CD14-positive monocyte (primary cell): ENCODE measurements around the gene MBD2. TPM values are rescaled to one million over a fixed set of nuclear protein-coding genes. Genes with fewer than 3 reads are reported as not detected.
A peak's percentile ranks its signal among the peaks of the same experiment; 100 is the strongest.
"Not testable (repeated sequence)": the region's sequence is repeated elsewhere in the genome, so short reads cannot be mapped to it uniquely, and the experiment has no call there.

Experiments used
- DNase-seq, 3 donors: peaks; one replicate each; pipeline ENCODE4 v3.0.0-alpha.2; 2011 to 2022
- H2AFZ ChIP-seq: 2 replicates; pipeline ENCODE4 v1.6.0; 2012; ENCODE audit warnings: mild to moderate bottlenecking, low read depth, low read length, inconsistent platforms; ENCODE audit not compliant: insufficient read depth, poor library complexity, severe bottlenecking
- H3K27ac ChIP-seq, 2 donors: 1 replicate in 1 of 2; 2 replicates in 1 of 2; pipeline ENCODE4 v1.5.1; 2012 to 2013; ENCODE audit warnings: low read length in 2 of 2, control low read depth in 1 of 2, inconsistent platforms in 1 of 2, low read depth in 1 of 2, mild to moderate bottlenecking in 1 of 2
- H3K27me3 ChIP-seq, 2 donors: one replicate each; pipeline versions ENCODE4 v1.6.0 to v1.6.1; 2011 to 2013; ENCODE audit warnings: low read length in 2 of 2; ENCODE audit not compliant: control insufficient read depth in 2 of 2, insufficient read depth in 2 of 2
- H3K36me3 ChIP-seq, 2 donors: replicated peaks in 1 of 2; 1 replicate in 1 of 2; 2 replicates in 1 of 2; pipeline versions ENCODE4 v1.5.1 to v1.6.1; 2012 to 2013; ENCODE audit warnings: low read length in 2 of 2, control low read depth in 1 of 2, inconsistent platforms in 1 of 2, mild to moderate bottlenecking in 1 of 2; ENCODE audit not compliant: insufficient read depth in 2 of 2, control insufficient read depth in 1 of 2
- H3K4me1 ChIP-seq, 2 donors: 1 replicate in 1 of 2; 2 replicates in 1 of 2; pipeline versions ENCODE4 v1.5.1 to v1.6.1; 2012 to 2013; ENCODE audit warnings: low read length in 2 of 2, control low read depth in 1 of 2, inconsistent platforms in 1 of 2, mild to moderate bottlenecking in 1 of 2, moderate library complexity in 1 of 2; ENCODE audit not compliant: insufficient read depth in 2 of 2, control insufficient read depth in 1 of 2
- H3K4me2 ChIP-seq: replicated peaks from 2 replicates; pipeline ENCODE3; 2012; ENCODE audit warnings: low read length, moderate library complexity, mild to moderate bottlenecking; ENCODE audit not compliant: poor library complexity, severe bottlenecking; ENCODE audit errors: extremely low read depth
- H3K4me3 ChIP-seq, 3 experiments: fragments of 200-600 bp in 1 of 3; sonication (generic) in 1 of 3; replicated peaks in 1 of 3; 1 replicate in 2 of 3; 2 replicates in 1 of 3; pipeline ENCODE4 v1.5.1; 2011 to 2013; ENCODE audit warnings: low read length in 3 of 3, mild to moderate bottlenecking in 3 of 3, control low read depth in 2 of 3, low read depth in 2 of 3, inconsistent platforms in 1 of 3, moderate library complexity in 1 of 3
- H3K79me2 ChIP-seq: 2 replicates; pipeline ENCODE4 v1.6.0; 2012; ENCODE audit warnings: mild to moderate bottlenecking, control low read depth, inconsistent platforms, low read length, moderate library complexity; ENCODE audit not compliant: insufficient read depth
- H3K9ac ChIP-seq: 2 replicates; pipeline ENCODE4 v1.6.0; 2017; ENCODE audit warnings: low read length, mild to moderate bottlenecking; ENCODE audit not compliant: insufficient read depth, poor library complexity, severe bottlenecking
- H3K9me3 ChIP-seq, 2 donors: replicated peaks in 1 of 2; 1 replicate in 1 of 2; 2 replicates in 1 of 2; pipeline versions ENCODE4 v1.5.1 to v1.6.1; 2012 to 2013; ENCODE audit warnings: low read length in 2 of 2, control low read depth in 1 of 2; ENCODE audit not compliant: control insufficient read depth in 1 of 2, insufficient read depth in 1 of 2
- H4K20me1 ChIP-seq: 2 replicates; pipeline ENCODE4 v1.6.0; 2012; ENCODE audit warnings: mild to moderate bottlenecking, low read length, control low read depth, moderate library complexity; ENCODE audit not compliant: insufficient read depth
- H3K27ac Mint-ChIP-seq, 7 donors: one replicate each; pipeline ENCODE4 v1.8.0; 2020; ENCODE audit warnings: mild to moderate bottlenecking in 7 of 7, mixed read lengths in 7 of 7, moderate library complexity in 6 of 7, inconsistent platforms in 2 of 7
- H3K27me3 Mint-ChIP-seq, 3 donors: one replicate each; pipeline ENCODE4 v1.8.0; 2021 to 2022; ENCODE audit warnings: low read depth in 3 of 3, mild to moderate bottlenecking in 3 of 3, mixed read lengths in 3 of 3, moderate library complexity in 3 of 3, inconsistent platforms in 1 of 3
- H3K36me3 Mint-ChIP-seq, 2 donors: one replicate each; pipeline ENCODE4 v1.8.0; 2020; ENCODE audit warnings: mixed read lengths in 2 of 2, inconsistent platforms in 1 of 2, mild to moderate bottlenecking in 1 of 2
- H3K4me1 Mint-ChIP-seq: one replicate; pipeline ENCODE4 v1.8.0; 2020; ENCODE audit warnings: mild to moderate bottlenecking, mixed read lengths
- H3K4me3 Mint-ChIP-seq, 2 donors: one replicate each; pipeline ENCODE4 v1.8.0; 2020; ENCODE audit warnings: mild to moderate bottlenecking in 2 of 2, mixed read lengths in 2 of 2, moderate library complexity in 1 of 2
- H3K9me3 Mint-ChIP-seq, 7 donors: one replicate each; pipeline ENCODE4 v1.8.0; 2020 to 2022; ENCODE audit warnings: mixed read lengths in 7 of 7, mild to moderate bottlenecking in 6 of 7, moderate library complexity in 6 of 7, inconsistent platforms in 2 of 7
- CTCF ChIP-seq: fragments of 200-600 bp; IDR thresholded peaks from one replicate; pipeline ENCODE4 v1.8.0; 2022; ENCODE audit warnings: antibody characterized with exemption, mild to moderate bottlenecking
- WGBS: methylation state at CpG from one replicate; pipeline ENCODE4 v1.1.5; 2013; ENCODE audit warnings: missing lambda C conversion rate; ENCODE audit not compliant: insufficient coverage; 5-methylcytosine and 5-hydroxymethylcytosine counted together
- intact Hi-C, 2 donors: fragments of 100-400 bp; cut with micrococcal nuclease; formaldehyde crosslinking; loops; one replicate each; pipeline versions ENCODE4 v1.15.0 to v1.15.1; 2023
- polyA plus RNA-seq, 3 donors: library from polyadenylated mRNA; depleted of rRNA in 1 of 3; unstranded in 2 of 3; stranded (reverse) in 1 of 3; fragments of 300-500 nt in 2 of 3; fragments of >200 nt in 1 of 3; fragmentation: Illumina TruSeq in 2 of 3; gene quantifications; 1 replicate in 2 of 3; 2 replicates in 1 of 3; pipeline ENCODE4 v1.2.3, GENCODE V29; 2012 to 2021

MBD2 gene
- polyA plus RNA-seq, 3 donors: 11.6 to 64.9 (median 25.2) TPM

GRCh38 chr18:54127759-54128378 lies 96.6 kb downstream of the MBD2 start:
- no peak for DNase-seq
- Histone ChIP-seq H4K20me1 (no peaks in the 10 kb centered on the region), H3K27ac (no peak overlapping the region), H3K4me2 (no peak overlapping the region), H3K79me2 (no peaks in the 10 kb centered on the region), H3K9ac (no peak overlapping the region), H3K4me3 (no peak overlapping the region), H3K36me3 (no peaks in the 10 kb centered on the region), H3K4me1 (no peaks in the 10 kb centered on the region), H2AFZ (no peak overlapping the region), H3K27me3 (no peaks in the 10 kb centered on the region), H3K9me3 (no peaks in the 10 kb centered on the region)
- TF ChIP-seq CTCF: peak; percentile 30
- H3K4me3 Mint-ChIP-seq: no peak overlapping the region
- H3K9me3 Mint-ChIP-seq: no peaks in the 10 kb centered on the region
- no peak overlapping the region for H3K27ac Mint-ChIP-seq
- intact Hi-C loops: no loop called here
- H3K27me3 Mint-ChIP-seq: peaks cover 0 to 4% (median 0%) of the 10 kb centered on the region in 3 donors
- H3K4me1 Mint-ChIP-seq: peaks cover 2% of the 10 kb centered on the region
- WGBS: 94% methylated on average over 5 of the region's 9 CpGs
- no peaks in the 10 kb centered on the region for H3K36me3 Mint-ChIP-seq

- Histone ChIP-seq H3K36me3 (no peaks in the 10 kb centered on the region), H4K20me1 (no peaks in the 10 kb centered on the region), H3K4me1 (no peaks in the 10 kb centered on the region), H3K27ac (no peak overlapping the region), H3K4me2 (no peak overlapping the region), H2AFZ (no peak overlapping the region), H3K9me3 (no peaks in the 10 kb centered on the region), H3K27me3 (no peaks in the 10 kb centered on the region), H3K4me3 (no peak overlapping the region), H3K9ac (no peak overlapping the region), H3K79me2 (no peaks in the 10 kb centered on the region)
- H3K27me3 Mint-ChIP-seq: peaks cover 0 to 7% (median 3%) of the 10 kb centered on the region in 3 donors
- 32% methylated on average over 2 of the region's 3 CpGs for WGBS
- H3K9me3 Mint-ChIP-seq: no peaks in the 10 kb centered on the region
- no peak for TF ChIP-seq CTCF
- H3K27ac Mint-ChIP-seq: no peak overlapping the region
- H3K4me1 Mint-ChIP-seq: peaks cover 2% of the 10 kb centered on the region
- no peak overlapping the region for H3K4me3 Mint-ChIP-seq
- intact Hi-C loops: no loop called here
- no peaks in the 10 kb centered on the region for H3K36me3 Mint-ChIP-seq
- no peak for DNase-seq
Observed at GRCh38 chr18:54125429-54125828, 99.0 kb downstream of the MBD2 start.

GRCh38 chr18:54123720-54124440 lies 100.6 kb downstream of the MBD2 start:
- intact Hi-C loops, H3K4me1 ChIP-seq, H3K27ac Mint-ChIP-seq, H2AFZ ChIP-seq, H3K9me3 ChIP-seq, H3K4me3 Mint-ChIP-seq, H3K36me3 Mint-ChIP-seq, H3K27me3 Mint-ChIP-seq, DNase-seq, H4K20me1 ChIP-seq, H3K4me2 ChIP-seq, H3K4me1 Mint-ChIP-seq, H3K36me3 ChIP-seq, H3K27me3 ChIP-seq, H3K9me3 Mint-ChIP-seq, H3K9ac ChIP-seq, H3K79me2 ChIP-seq, H3K4me3 ChIP-seq, H3K27ac ChIP-seq: not testable (repeated sequence)
- WGBS: no CpG with 5 or more reads among the region's 4 CpGs
